AG10803 (cell line): Measurements from ENCODE around the gene ZNF70.
A peak's percentile ranks its signal among the peaks of the same experiment; 100 is the strongest.

Experiments used
- DNase-seq: peaks from one replicate; pipeline ENCODE4 v3.0.0; 2010; ENCODE audit warnings: low read depth
- H3K4me3 ChIP-seq: 2 replicates; pipeline ENCODE4 v1.5.1; 2011; ENCODE audit warnings: mild to moderate bottlenecking, low read length, control low read depth
- CTCF ChIP-seq: conservative IDR thresholded peaks from 2 replicates; pipeline ENCODE4 v1.5.1; 2011; ENCODE audit warnings: mild to moderate bottlenecking, low read length, control low read depth, inconsistent platforms

The ZNF70 gene

DNA sequence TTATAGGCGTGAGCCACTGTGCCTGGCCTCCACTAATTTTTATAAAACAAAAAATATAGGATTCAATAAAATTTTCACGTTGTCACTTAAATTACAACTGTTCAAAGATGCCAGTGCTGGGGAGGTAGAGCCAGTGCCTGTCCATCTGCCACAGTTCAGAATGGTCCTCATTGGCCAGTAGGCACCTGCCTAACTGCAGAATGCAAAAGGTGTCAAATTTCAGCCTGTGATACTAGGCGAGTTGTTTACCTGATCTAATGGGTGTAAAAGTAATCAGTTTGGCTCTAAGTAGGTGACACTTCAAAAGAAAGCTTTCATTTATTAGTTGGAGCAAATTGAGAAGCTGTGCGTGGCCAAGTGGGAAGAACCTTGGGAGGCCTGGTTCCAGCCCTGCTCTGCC lies 38.2 kb upstream of the ZNF70 start:
- H3K4me3 ChIP-seq: no peak overlapping the region
- TF ChIP-seq CTCF: no peak
- DNase-seq: no peak

DNA sequence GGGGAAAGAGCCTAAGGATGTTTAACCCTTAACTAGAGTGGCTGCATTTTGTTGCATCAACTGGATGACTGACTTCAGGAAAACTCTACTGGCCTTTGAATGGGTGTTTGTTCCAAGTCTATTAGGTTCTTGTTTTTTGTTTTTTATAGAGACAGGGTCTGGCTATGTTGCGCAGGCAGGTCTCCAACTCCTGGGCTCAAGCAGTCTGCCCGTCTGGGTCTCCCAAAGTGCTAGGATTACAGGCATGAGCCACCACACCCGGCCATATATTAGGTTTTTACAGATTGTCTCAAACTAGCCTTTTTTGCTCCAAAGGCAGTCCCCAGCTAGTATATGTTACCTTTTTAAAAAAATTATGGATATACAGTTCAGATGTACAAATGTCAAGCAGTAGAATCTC lies 37.0 kb upstream of the ZNF70 start:
- no peak for TF ChIP-seq CTCF
- H3K4me3 ChIP-seq: peak overlapping the region; percentile 85
- no peak for DNase-seq

- TF ChIP-seq CTCF: no peak
- peak overlapping the region; percentile 85 for H3K4me3 ChIP-seq
- DNase-seq: no peak
These were observed 36.6 kb upstream of the ZNF70 start for GRCh38 chr22:23787600-23787896.

GRCh38 chr22:23786752-23787599 lies 36.1 kb upstream of the ZNF70 start, which contains the start of gene SMARCB1:
TSS of gene SMARCB1 (plus strand) at chr22:23786966. CDS start at chr22:23787170, 204 bp downstream.
- no peak for TF ChIP-seq CTCF
- DNase-seq: peak; percentile 95
- peak within 1 kb of the TSS; percentile 85 for H3K4me3 ChIP-seq

DNA sequence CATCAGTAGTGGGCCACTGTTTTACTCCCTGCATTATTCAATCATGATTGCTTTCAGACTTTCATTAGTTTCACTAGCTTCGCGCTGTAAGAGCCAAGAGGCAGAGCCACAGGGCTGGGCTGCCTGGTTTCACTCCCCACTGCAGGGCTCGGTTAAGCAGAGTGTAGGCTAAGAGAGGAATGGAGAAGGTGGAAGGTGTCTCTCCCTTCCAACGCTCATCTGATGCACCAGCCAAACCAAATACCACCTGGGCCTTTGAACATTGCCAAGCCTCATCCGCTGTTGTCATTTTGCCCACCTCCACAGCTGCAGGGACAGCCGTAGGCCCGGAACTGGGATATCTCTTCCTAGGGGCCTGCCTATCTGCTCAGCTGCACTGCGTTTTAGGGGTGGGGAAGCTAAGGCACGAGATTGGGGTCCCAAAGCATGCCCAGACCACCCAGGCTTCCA lies 35.4 kb upstream of the ZNF70 start:
- H3K4me3 ChIP-seq: peak overlapping the region; percentile 54
- peak; percentile 22 for DNase-seq
- no peak for TF ChIP-seq CTCF

DNA sequence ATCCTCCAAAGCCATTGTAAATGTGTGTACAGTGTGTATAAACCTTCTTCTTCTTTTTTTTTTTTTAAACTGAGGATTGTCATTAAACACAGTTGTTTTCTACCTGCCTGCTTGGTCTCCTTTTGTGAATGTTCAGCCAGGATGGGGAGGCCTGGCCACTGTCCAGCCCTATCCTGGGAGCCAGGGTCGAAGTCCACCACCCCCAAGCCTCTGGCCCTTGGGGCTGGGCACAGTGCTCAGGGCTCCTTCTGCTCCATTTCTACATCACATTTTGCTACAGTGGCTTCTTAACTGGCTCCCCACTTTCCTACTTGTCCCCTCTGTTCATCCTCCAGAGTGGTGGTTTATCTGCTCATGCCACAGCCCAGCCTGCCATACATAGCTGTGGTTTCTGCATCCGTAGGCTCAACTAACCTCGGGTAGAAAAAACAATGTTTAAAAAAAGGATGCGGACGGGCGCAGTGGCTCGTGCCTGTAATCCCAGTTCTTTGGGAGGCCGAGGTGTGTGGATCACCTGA lies 33.4 kb upstream of the ZNF70 start:
- no peak overlapping the region for H3K4me3 ChIP-seq
- no peak for TF ChIP-seq CTCF
- peak; percentile 52 for DNase-seq
